Caco-2 (cell line): ENCODE measurements around the gene LRG1. TPM values are rescaled to one million over a fixed set of nuclear protein-coding genes. Genes with fewer than 3 reads are reported as not detected.

Experiments used
- BruUV-seq: library from RNA; stranded (reverse); fragments of 400-500 nt; replicated peaks from 2 replicates; lab custom pipeline; 2021; lab: Mats Ljungman, UMichigan
- CTCF ChIA-PET: fragments of 300-600 bp; sonication (Branson Sonifier 250); formaldehyde crosslinking; loops from one replicate; lab custom pipeline; 2022; ENCODE audit warnings: antibody characterized with exemption; lab: Charles Lee
- POLR2A ChIA-PET: fragments of 300-600 bp; sonication (Branson Sonifier 250); formaldehyde crosslinking; loops from one replicate; lab custom pipeline; 2022; ENCODE audit warnings: antibody characterized with exemption; lab: Charles Lee
- DNase-seq, 2 experiments: peaks; one replicate each; pipeline versions ENCODE4 v3.0.0 to v3.0.0-alpha.2; 2020 to 2022
- H3K27me3 ChIP-seq: replicated peaks from 2 replicates; pipeline ENCODE4 v1.6.0; 2011; ENCODE audit warnings: low read length; ENCODE audit not compliant: control insufficient read depth, insufficient read depth
- H3K36me3 ChIP-seq: 2 replicates; pipeline ENCODE4 v1.5.1; 2011; ENCODE audit warnings: low read length; ENCODE audit not compliant: control insufficient read depth, insufficient read depth
- H3K4me1 ChIP-seq: fragments of 250-450 bp; sonication (Bioruptor Pico); 2 replicates; pipeline ENCODE4 v1.5.1; 2020; ENCODE audit warnings: mild to moderate bottlenecking
- H3K4me3 ChIP-seq: 2 replicates; pipeline ENCODE4 v1.5.1; 2011; ENCODE audit warnings: low read depth, mild to moderate bottlenecking, control low read depth, low read length
- H3K9me3 ChIP-seq: fragments of 250-450 bp; sonication (Bioruptor Pico); 2 replicates; pipeline ENCODE4 v1.5.1; 2020; ENCODE audit warnings: mild to moderate bottlenecking, moderate library complexity
- H3K27ac Mint-ChIP-seq: one replicate; pipeline ENCODE4 v1.8.0; 2022; ENCODE audit warnings: mixed read lengths; ENCODE audit not compliant: unreplicated experiment
- H3K27me3 Mint-ChIP-seq: one replicate; pipeline ENCODE4 v1.8.0; 2022; ENCODE audit warnings: mixed read lengths; ENCODE audit not compliant: insufficient read depth, unreplicated experiment
- H3K36me3 Mint-ChIP-seq: one replicate; pipeline ENCODE4 v1.8.0; 2022; ENCODE audit warnings: mild to moderate bottlenecking, mixed read lengths; ENCODE audit not compliant: insufficient read depth, unreplicated experiment
- H3K4me1 Mint-ChIP-seq: one replicate; pipeline ENCODE4 v1.8.0; 2022; ENCODE audit warnings: low read depth, mixed read lengths; ENCODE audit not compliant: unreplicated experiment
- H3K4me3 Mint-ChIP-seq: one replicate; pipeline ENCODE4 v1.8.0; 2022; ENCODE audit warnings: mild to moderate bottlenecking, moderate library complexity, mixed read lengths; ENCODE audit not compliant: unreplicated experiment
- H3K9me3 Mint-ChIP-seq: one replicate; pipeline ENCODE4 v1.8.0; 2022; ENCODE audit warnings: mixed read lengths; ENCODE audit not compliant: unreplicated experiment
- CTCF ChIP-seq, 2 experiments: fragments of 200-600 bp in 1 of 2; IDR thresholded peaks; 1 replicate in 1 of 2; 2 replicates in 1 of 2; pipeline versions ENCODE4 v1.5.1 to v1.8.0; 2011 to 2022; ENCODE audit warnings: antibody characterized with exemption in 1 of 2, control low read depth in 1 of 2, inconsistent platforms in 1 of 2, low read depth in 1 of 2, low read length in 1 of 2, mild to moderate bottlenecking in 1 of 2, moderate library complexity in 1 of 2; ENCODE audit not compliant: insufficient read depth in 1 of 2, severe bottlenecking in 1 of 2, unreplicated experiment in 1 of 2
- intact Hi-C: fragments of 100-400 bp; cut with micrococcal nuclease; formaldehyde crosslinking; loops from one replicate; pipeline ENCODE4 v1.10.0; 2022; ENCODE audit not compliant: unreplicated experiment
- total RNA-seq: library from RNA; stranded (reverse); gene quantifications from 2 replicates; pipeline ENCODE4 v1.2.3, GENCODE V29; 2022

The LRG1 gene
- total RNA-seq, 1 experiment from 2014 or later = 0.61 TPM

GRCh38 chr19:4524808-4525562 lies 14.9 kb downstream of the LRG1 start:
- Mint-ChIP-seq H3K4me1 (peaks cover 14% of the 10 kb centered on the region), H3K4me3 (no peak overlapping the region), H3K27ac (no peak overlapping the region), H3K27me3 (no peaks in the 10 kb centered on the region), H3K36me3 (no peaks in the 10 kb centered on the region), H3K9me3 (no peaks in the 10 kb centered on the region)
- peak; percentile 63 to 76 for TF ChIP-seq CTCF (IDR thresholded peaks at IDR 0.05; ENCODE audit: insufficient read depth in 1 of 2, low read depth in 1 of 2, low read length in 1 of 2, severe bottlenecking in 1 of 2, unreplicated experiment in 1 of 2)
- H3K36me3 ChIP-seq = no peaks in the 10 kb centered on the region
- BruUV-seq = no TSS peak
- ChIA-PET POLR2A (interaction anchor here (0.5 kb wide), 1 partner anchor 44 kb away, joined by 4 read pairs; no protein-coding TSS in a partner anchor), CTCF (interaction anchor here (0.5 to 1.1 kb wide), 7 partner anchors 10 to 1211 kb away, joined by 3 to 9 read pairs (median 4); partner anchors contain the start of genes LRG1 and PLIN5)
- intact Hi-C loops = no loop called here
- no peak overlapping the region for H3K4me3 ChIP-seq
- peaks cover 16% of the 10 kb centered on the region for H3K4me1 ChIP-seq
- no peaks in the 10 kb centered on the region for H3K9me3 ChIP-seq
- no peaks in the 10 kb centered on the region for H3K27me3 ChIP-seq
- DNase-seq = peak; percentile 66 to 71

- ChIA-PET POLR2A (no interaction called here), CTCF (interaction anchor here (0.9 to 1.0 kb wide), 2 partner anchors 52 to 181 kb away, joined by 4 to 5 read pairs; no protein-coding TSS in a partner anchor)
- H3K36me3 ChIP-seq = no peaks in the 10 kb centered on the region
Observed at GRCh38 chr19:4523306-4524110, 16.3 kb downstream of the LRG1 start.

More at GRCh38 chr19:4523306-4524110, 16.3 kb downstream of the LRG1 start:
- Mint-ChIP-seq H3K9me3 (no peaks in the 10 kb centered on the region), H3K36me3 (no peaks in the 10 kb centered on the region), H3K27ac (no peak overlapping the region), H3K27me3 (no peaks in the 10 kb centered on the region), H3K4me1 (peaks cover 14% of the 10 kb centered on the region), H3K4me3 (no peak overlapping the region)
- Histone ChIP-seq H3K9me3 (no peaks in the 10 kb centered on the region), H3K4me3 (no peak overlapping the region), H3K27me3 (no peaks in the 10 kb centered on the region), H3K4me1 (peaks cover 16% of the 10 kb centered on the region)
- intact Hi-C loops = no loop called here
- TF ChIP-seq CTCF (IDR thresholded peaks at IDR 0.05; ENCODE audit: insufficient read depth in 1 of 2, low read depth in 1 of 2, low read length in 1 of 2, severe bottlenecking in 1 of 2, unreplicated experiment in 1 of 2) = peak; percentile 39 to 60
- BruUV-seq = no TSS peak
- peak in 1 of 2 experiments; percentile 53 for DNase-seq
